GM18868 (cell line): Measurements from ENCODE around the gene CD40.

ENCODE experiments used
- ATAC-seq: cut with Tn5 transposase; IDR thresholded peaks from one replicate; pipeline ENCODE4 v1.9.1; 2021; ENCODE audit warnings: mild to moderate bottlenecking, moderate library complexity; ENCODE audit not compliant: unreplicated experiment

CD40 gene

DNA sequence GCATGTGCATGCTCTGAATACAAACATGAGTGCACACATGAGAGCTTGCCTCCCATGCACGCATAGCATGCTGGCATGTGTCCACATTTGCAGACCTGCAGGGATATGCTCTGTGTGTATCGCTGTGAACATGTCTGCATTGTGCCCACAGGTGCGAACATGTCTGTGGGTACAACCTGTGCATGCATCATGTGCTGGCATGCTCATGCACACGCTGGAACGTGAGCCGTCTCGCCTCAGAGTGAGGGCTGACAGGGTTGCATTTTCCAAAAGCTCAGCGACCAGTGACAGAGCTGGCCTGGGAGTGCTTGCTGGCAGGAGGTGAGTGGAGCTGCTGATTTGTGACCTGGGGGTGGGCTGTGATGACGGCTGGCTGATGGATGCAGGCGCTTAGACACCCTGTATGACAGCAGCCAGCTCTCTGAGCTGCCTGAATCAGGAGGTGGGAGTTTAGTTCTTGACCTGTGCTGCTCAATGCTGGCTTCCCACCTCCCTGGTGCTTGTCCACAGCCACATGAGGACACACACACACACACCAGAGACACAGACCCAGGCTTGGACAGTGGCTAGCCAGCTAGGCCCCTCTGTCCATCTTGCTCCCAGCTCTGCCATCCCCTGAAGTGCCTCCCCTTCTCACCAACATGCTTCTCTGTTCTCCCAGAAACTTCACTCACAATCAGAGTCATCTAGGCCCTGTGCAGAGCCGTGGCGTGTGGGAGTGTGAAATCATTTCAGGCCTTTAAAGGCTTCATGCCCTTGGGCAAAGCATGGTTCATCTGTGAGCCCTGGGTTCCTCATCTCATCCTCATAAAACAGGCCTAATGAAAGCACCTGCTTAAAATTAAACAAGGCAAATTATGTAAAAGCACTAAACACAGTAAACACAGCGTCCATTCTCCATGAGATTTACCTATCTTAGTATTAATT, 51.4 kb downstream of the CD40 start:
- ATAC-seq, result no peak

GRCh38 chr20:46171476-46171875, 53.4 kb downstream of the CD40 start:
- no peak for ATAC-seq

DNA sequence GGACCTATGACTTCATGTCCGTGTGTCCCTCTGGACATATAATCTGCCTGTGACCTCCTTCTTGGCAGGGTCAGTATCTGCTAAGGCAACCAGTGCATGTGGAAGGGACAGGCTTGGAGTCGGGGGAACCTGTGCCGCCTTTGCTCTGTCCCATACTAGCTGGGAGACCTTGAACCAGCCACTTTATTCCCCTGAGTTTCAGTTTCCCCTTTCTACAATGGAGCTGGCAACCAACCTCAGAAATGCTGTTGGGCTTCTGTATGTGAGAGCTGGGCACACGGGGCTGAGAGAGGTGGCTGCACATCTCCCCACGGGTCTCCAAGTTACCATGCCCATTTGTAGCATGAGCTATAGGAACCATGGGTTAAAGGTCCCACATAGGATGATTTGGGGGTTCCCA, 53.8 kb downstream of the CD40 start:
- ATAC-seq, result no peak

GRCh38 chr20:46172455-46172854, 54.3 kb downstream of the CD40 start:
- ATAC-seq, result no peak

- ATAC-seq, result no peak
These were observed 54.9 kb downstream of the CD40 start for GRCh38 chr20:46172961-46173536.

GRCh38 chr20:46173652-46174468, 55.7 kb downstream of the CD40 start:
- ATAC-seq, result no peak

DNA sequence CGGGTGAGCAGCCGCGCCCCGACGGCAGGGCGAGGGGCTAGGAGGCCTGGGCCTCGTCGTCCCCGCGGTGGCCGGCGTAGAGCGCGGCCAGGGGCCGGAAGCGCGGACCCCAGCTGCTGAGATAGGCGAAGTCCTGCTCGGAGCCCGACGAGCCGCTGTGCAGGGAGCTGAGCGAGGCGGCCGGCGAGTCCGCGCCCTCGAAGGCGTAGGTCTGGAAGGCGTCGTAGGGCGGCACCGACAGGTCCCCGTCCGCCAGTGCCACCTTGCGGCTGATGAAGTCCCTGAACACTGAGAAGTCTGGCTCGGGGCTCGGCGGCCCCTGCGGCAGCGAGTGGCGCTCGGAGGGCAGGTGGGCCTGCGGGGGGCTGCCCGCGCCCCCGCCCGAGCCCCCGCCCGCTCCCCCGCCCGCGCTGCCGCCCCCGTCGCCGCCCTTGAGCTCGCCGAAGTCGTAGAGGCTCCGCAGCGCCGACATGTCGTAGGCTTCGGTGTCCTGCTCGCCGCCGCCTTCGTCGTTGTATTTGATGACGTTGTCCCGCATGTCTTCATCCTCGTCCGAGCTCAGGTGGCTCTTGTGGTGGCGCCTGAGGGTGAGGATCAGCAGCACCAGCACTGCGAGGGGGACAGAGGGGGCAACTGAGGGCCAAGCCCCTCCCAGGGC, 56.5 kb downstream of the CD40 start:
- no peak for ATAC-seq

DNA sequence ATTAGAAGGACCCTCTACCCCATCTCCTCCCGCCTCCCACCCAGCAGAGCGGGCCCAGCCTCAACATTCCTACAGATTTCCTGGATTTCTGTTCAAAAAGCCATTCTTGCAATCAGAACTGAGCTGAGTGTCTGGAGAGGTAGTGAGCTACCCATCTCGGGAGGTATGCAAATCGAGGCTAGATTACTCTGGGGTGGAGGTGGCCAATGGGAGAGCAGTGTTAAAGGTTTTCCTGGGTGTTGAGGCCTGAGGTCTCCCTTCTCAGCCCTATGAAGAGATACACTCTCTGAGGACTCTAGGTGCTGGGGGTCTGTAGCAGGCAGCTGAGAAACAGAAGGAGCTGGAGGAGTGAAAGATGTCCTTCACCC, 57.0 kb downstream of the CD40 start:
- ATAC-seq, result no peak

DNA sequence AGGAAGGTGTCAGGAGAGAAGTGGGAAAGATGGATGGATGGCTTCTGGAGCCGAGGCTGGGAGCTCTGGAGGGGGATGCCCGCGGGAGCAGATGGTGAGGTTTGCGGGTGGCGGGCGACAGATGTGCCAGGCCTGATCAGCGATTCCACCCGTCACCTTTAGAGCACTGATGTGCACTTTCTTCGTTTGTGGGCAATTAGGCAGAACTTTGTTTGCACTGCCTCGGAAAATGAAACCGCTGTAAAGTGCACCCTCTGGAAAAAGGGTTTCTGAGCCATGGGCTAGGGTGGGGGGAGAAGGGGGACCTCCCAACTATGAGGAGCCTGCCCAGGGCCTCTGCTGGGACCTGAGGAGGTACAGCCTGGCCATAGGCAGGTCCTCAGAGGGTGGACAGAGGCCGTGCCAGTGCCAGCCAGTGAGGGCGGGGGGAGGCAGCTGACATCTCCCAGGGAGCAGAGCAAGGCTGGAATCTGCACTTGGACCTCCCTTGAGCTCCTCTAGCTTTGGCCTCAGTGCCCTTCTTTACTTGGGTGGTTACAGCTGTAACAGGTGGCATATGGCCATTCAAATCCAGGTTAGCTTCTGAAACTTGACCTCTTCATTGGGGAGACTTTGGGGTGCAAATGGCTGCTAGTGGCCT, 58.7 kb downstream of the CD40 start:
- ATAC-seq, result no peak

DNA sequence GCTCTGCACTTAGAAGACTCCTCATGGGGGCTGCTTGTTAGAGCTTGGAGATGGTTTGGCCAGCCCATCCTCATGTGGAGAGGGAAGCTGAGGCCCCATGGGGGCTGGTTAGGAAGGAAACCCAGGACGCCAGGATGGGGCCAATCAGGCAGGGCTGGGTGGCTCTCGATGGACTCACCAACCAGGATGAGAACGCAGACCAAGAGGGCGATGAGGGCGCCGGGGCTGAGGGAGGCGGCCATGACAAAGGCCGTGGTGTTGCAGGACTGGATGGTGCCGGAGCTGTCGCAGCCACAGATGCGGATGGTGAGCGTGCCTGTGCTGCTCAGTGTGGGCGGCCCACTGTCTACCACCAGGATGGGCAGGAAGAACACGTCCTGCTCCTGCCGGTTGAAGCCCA, 59.7 kb downstream of the CD40 start:
- no peak for ATAC-seq

GRCh38 chr20:46178891-46179290, 60.8 kb downstream of the CD40 start:
- ATAC-seq, result no peak
